Stimulated activated naive CD4-positive, alpha-beta T cell (primary cell): ENCODE results near the gene FGA.

Source experiments
- DNase-seq, 6 experiments: peaks; one replicate each; lab custom pipeline; 2025; lab: John Stamatoyannopoulos, UW

The FGA gene

GRCh38 chr4:154590329-154591006, at the start of gene FGA:
Gene FGA, minus strand, starts transcription at chr4:154590742. Its CDS starts 55 bp downstream, at chr4:154590687.
- DNase-seq = no peak

- DNase-seq = no peak
These were observed 43.5 kb upstream of the FGA start for GRCh38 chr4:154634058-154634457.

GRCh38 chr4:154631828-154632227, 41.3 kb upstream of the FGA start:
- no peak for DNase-seq

- DNase-seq = no peak
These were observed 39.8 kb upstream of the FGA start for GRCh38 chr4:154630324-154630723.

GRCh38 chr4:154626793-154627484, 36.4 kb upstream of the FGA start:
- DNase-seq = peak in 5 of 6 experiments; percentile 1 to 10 (median 6)

- no peak for DNase-seq
These were observed 35.4 kb upstream of the FGA start for GRCh38 chr4:154625971-154626370.

- DNase-seq = no peak
These were observed 33.5 kb upstream of the FGA start for GRCh38 chr4:154623995-154624394.

GRCh38 chr4:154623436-154623835, 32.9 kb upstream of the FGA start:
- DNase-seq = no peak

GRCh38 chr4:154622598-154622997, 32.1 kb upstream of the FGA start:
- DNase-seq = peak in 2 of 6 experiments; percentile 28 to 31

GRCh38 chr4:154620111-154620510, 29.6 kb upstream of the FGA start:
- DNase-seq = no peak

- peak in 5 of 6 experiments; percentile 4 to 39 (median 15) for DNase-seq
These were observed 28.3 kb upstream of the FGA start for GRCh38 chr4:154618708-154619315.

GRCh38 chr4:154617820-154618317, 27.3 kb upstream of the FGA start:
- no peak for DNase-seq

GRCh38 chr4:154616731-154617130, 26.2 kb upstream of the FGA start:
- no peak for DNase-seq

GRCh38 chr4:154616287-154616686, 25.7 kb upstream of the FGA start:
- no peak for DNase-seq

GRCh38 chr4:154615211-154615610, 24.7 kb upstream of the FGA start:
- DNase-seq = no peak

GRCh38 chr4:154614306-154614705, 23.8 kb upstream of the FGA start:
- DNase-seq = no peak

GRCh38 chr4:154612472-154613414, 22.2 kb upstream of the FGA start, which contains the start of gene FGG:
Gene FGG, minus strand, starts transcription at chr4:154612656. Its CDS starts 47 bp downstream, at chr4:154612609.
- no peak for DNase-seq

- DNase-seq = no peak
These were observed 21.3 kb upstream of the FGA start for GRCh38 chr4:154611833-154612232.

- no peak for DNase-seq
These were observed 20.0 kb upstream of the FGA start for GRCh38 chr4:154610582-154610981.

GRCh38 chr4:154609532-154609931, 19.0 kb upstream of the FGA start:
- DNase-seq = no peak

- DNase-seq = no peak
These were observed 18.1 kb upstream of the FGA start for GRCh38 chr4:154608361-154609252.
